Measurements from ENCODE around the gene TNP1. TPM values are rescaled to one million over a fixed set of nuclear protein-coding genes. Genes with fewer than 3 reads are reported as not detected.

Gene TNP1
- polyA plus RNA-seq, 3 donors, result not detected

DNA sequence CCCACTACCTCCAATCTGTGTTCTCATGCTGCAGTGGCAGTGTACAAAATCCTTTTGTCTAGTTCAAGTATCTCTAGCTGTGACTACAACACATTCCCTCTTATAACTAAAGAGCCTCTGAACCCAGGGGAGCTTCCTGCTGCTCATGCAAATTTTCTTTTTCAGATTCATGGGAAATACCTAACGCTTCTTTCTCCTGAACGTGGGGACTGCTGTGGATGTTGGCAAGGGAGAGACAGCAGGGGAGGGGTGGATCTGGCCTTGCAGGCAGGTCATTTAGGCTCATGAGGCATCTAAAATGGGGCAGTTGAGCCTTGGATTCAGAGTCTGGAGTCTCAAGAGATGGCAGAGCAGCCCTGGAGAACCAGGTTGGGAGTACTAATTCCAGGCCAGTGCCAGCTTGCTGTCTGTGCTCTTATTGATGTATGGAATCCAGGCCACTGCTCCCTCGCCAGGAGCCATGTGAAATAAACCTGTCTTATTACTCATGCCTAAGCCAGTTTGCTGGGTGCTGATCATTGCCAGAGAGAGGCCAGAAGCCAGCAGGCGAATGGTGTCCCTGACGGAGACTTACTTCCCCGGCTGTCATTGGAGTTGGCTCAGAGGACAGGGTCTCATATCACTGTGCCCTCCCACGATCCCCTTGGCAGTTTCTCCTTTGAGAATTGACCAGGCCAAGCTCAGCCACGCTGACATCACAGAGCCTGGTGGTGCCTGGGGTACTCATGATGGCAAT, 29.2 kb upstream of the TNP1 start:
- DNase-seq, result no peak
- H3K9ac ChIP-seq (ENCODE audit: insufficient read depth, low read length, poor library complexity, severe bottlenecking), result no peak overlapping the region
- H3K4me1 Mint-ChIP-seq, result no peaks in the 10 kb centered on the region
- no peaks in the 10 kb centered on the region for H3K27me3 ChIP-seq (ENCODE audit: control insufficient read depth in 2 of 2, insufficient read depth in 2 of 2, low read length in 2 of 2)
- no peaks in the 10 kb centered on the region for H4K20me1 ChIP-seq (ENCODE audit: insufficient read depth, low read length)
- H3K79me2 ChIP-seq (ENCODE audit: insufficient read depth, low read length), result no peaks in the 10 kb centered on the region
- 92% methylated on average over 8 of the region's 8 CpGs for WGBS (ENCODE audit: insufficient coverage)
- H3K4me2 ChIP-seq (replicated peaks; ENCODE audit: extremely low read depth, low read length, poor library complexity, severe bottlenecking), result no peak overlapping the region
- no peak overlapping the region for H3K4me3 Mint-ChIP-seq
- no peak overlapping the region for H3K27ac Mint-ChIP-seq
- no peak overlapping the region for H2AFZ ChIP-seq (ENCODE audit: insufficient read depth, low read depth, low read length, poor library complexity, severe bottlenecking)
- H3K36me3 Mint-ChIP-seq, result no peaks in the 10 kb centered on the region
- H3K9me3 ChIP-seq (replicated peaks in 1 of 2; ENCODE audit: control insufficient read depth in 1 of 2, insufficient read depth in 1 of 2, low read length in 2 of 2), result no peaks in the 10 kb centered on the region
- H3K4me1 ChIP-seq (ENCODE audit: control insufficient read depth in 1 of 2, insufficient read depth in 2 of 2, low read length in 2 of 2), result no peaks in the 10 kb centered on the region
- H3K27ac ChIP-seq (ENCODE audit: low read depth in 1 of 2, low read length in 2 of 2), result no peak overlapping the region
- peaks cover 0 to 15% (median 4%) of the 10 kb centered on the region in 7 donors for H3K9me3 Mint-ChIP-seq
- TF ChIP-seq, protein P1, sequence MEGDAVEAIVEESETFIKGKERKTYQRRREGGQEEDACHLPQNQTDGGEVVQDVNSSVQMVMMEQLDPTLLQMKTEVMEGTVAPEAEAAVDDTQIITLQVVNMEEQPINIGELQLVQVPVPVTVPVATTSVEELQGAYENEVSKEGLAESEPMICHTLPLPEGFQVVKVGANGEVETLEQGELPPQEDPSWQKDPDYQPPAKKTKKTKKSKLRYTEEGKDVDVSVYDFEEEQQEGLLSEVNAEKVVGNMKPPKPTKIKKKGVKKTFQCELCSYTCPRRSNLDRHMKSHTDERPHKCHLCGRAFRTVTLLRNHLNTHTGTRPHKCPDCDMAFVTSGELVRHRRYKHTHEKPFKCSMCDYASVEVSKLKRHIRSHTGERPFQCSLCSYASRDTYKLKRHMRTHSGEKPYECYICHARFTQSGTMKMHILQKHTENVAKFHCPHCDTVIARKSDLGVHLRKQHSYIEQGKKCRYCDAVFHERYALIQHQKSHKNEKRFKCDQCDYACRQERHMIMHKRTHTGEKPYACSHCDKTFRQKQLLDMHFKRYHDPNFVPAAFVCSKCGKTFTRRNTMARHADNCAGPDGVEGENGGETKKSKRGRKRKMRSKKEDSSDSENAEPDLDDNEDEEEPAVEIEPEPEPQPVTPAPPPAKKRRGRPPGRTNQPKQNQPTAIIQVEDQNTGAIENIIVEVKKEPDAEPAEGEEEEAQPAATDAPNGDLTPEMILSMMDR (IDR thresholded peaks at IDR 0.05), result no peak
- intact Hi-C loops (cut with micrococcal nuclease), result no loop called here
- H3K27me3 Mint-ChIP-seq (ENCODE audit: low read depth in 3 of 3), result peaks cover 0 to 4% (median 2%) of the 10 kb centered on the region in 3 donors
- H3K36me3 ChIP-seq (replicated peaks in 1 of 2; ENCODE audit: control insufficient read depth in 1 of 2, insufficient read depth in 2 of 2, low read length in 2 of 2), result no peaks in the 10 kb centered on the region
- no peak overlapping the region for H3K4me3 ChIP-seq (replicated peaks in 1 of 3; ENCODE audit: low read depth in 2 of 3, low read length in 3 of 3)

GRCh38 chr2:216888081-216888480, 28.2 kb upstream of the TNP1 start:
- no peaks in the 10 kb centered on the region for H3K36me3 Mint-ChIP-seq

More at GRCh38 chr2:216888081-216888480, 28.2 kb upstream of the TNP1 start:
- no peak for DNase-seq
- TF ChIP-seq, protein P1 (IDR thresholded peaks at IDR 0.05), result no peak
- Histone ChIP-seq H3K79me2 (ENCODE audit: insufficient read depth, low read length) (no peaks in the 10 kb centered on the region), H3K36me3 (replicated peaks in 1 of 2; ENCODE audit: control insufficient read depth in 1 of 2, insufficient read depth in 2 of 2, low read length in 2 of 2) (no peaks in the 10 kb centered on the region), H3K4me2 (replicated peaks; ENCODE audit: extremely low read depth, low read length, poor library complexity, severe bottlenecking) (no peak overlapping the region), H4K20me1 (ENCODE audit: insufficient read depth, low read length) (no peaks in the 10 kb centered on the region), H3K9ac (ENCODE audit: insufficient read depth, low read length, poor library complexity, severe bottlenecking) (no peak overlapping the region), H3K27ac (ENCODE audit: low read depth in 1 of 2, low read length in 2 of 2) (no peak overlapping the region), H3K27me3 (ENCODE audit: control insufficient read depth in 2 of 2, insufficient read depth in 2 of 2, low read length in 2 of 2) (no peaks in the 10 kb centered on the region), H3K4me1 (ENCODE audit: control insufficient read depth in 1 of 2, insufficient read depth in 2 of 2, low read length in 2 of 2) (no peaks in the 10 kb centered on the region), H3K4me3 (replicated peaks in 1 of 3; ENCODE audit: low read depth in 2 of 3, low read length in 3 of 3) (no peak overlapping the region), H2AFZ (ENCODE audit: insufficient read depth, low read depth, low read length, poor library complexity, severe bottlenecking) (no peak overlapping the region), H3K9me3 (replicated peaks in 1 of 2; ENCODE audit: control insufficient read depth in 1 of 2, insufficient read depth in 1 of 2, low read length in 2 of 2) (no peaks in the 10 kb centered on the region)
- H3K4me3 Mint-ChIP-seq, result no peak overlapping the region
- intact Hi-C loops (cut with micrococcal nuclease), result no loop called here
- 95% methylated on average over 4 of the region's 5 CpGs for WGBS (ENCODE audit: insufficient coverage)
- H3K9me3 Mint-ChIP-seq, result peaks cover 0 to 15% (median 4%) of the 10 kb centered on the region in 7 donors
- H3K4me1 Mint-ChIP-seq, result no peaks in the 10 kb centered on the region
- peaks cover 0 to 4% (median 2%) of the 10 kb centered on the region in 3 donors for H3K27me3 Mint-ChIP-seq (ENCODE audit: low read depth in 3 of 3)
- no peak overlapping the region for H3K27ac Mint-ChIP-seq

All from CD14-positive monocyte (primary cell).